SJCRH30 (cell line): Measurements from ENCODE around the gene BHLHE23. TPM values are rescaled to one million over a fixed set of nuclear protein-coding genes. Genes with fewer than 3 reads are reported as not detected.

ENCODE experiments used
- DNase-seq, 2 experiments: peaks; one replicate each; pipeline ENCODE4 v3.0.0-alpha.2; 2015 to 2020
- H3K27ac ChIP-seq: fragments of 250-450 bp; sonication (Bioruptor Pico); 2 replicates; pipeline ENCODE4 v1.5.1; 2020; ENCODE audit warnings: mild to moderate bottlenecking, moderate library complexity
- H3K27me3 ChIP-seq: fragments of 250-450 bp; sonication (Bioruptor Pico); 2 replicates; pipeline ENCODE4 v1.5.1; 2020; ENCODE audit warnings: mild to moderate bottlenecking, moderate library complexity
- H3K36me3 ChIP-seq: fragments of 250-450 bp; sonication (Bioruptor Pico); 2 replicates; pipeline ENCODE4 v1.5.1; 2020; ENCODE audit warnings: mild to moderate bottlenecking, moderate library complexity
- H3K4me1 ChIP-seq: fragments of 250-450 bp; sonication (Bioruptor Pico); 2 replicates; pipeline ENCODE4 v1.5.1; 2020; ENCODE audit warnings: mild to moderate bottlenecking, moderate library complexity
- H3K4me3 ChIP-seq: fragments of 250-450 bp; sonication (Bioruptor Pico); 2 replicates; pipeline ENCODE4 v1.5.1; 2020; ENCODE audit warnings: mild to moderate bottlenecking, moderate library complexity
- H3K9me3 ChIP-seq: fragments of 250-450 bp; sonication (Bioruptor Pico); replicated peaks from 2 replicates; pipeline ENCODE4 v1.5.1; 2020; ENCODE audit warnings: mild to moderate bottlenecking, moderate library complexity
- total RNA-seq: library from RNA; depleted of rRNA; stranded (reverse); fragments of >200 nt; shearing (Covaris generic); gene quantifications from 2 replicates; pipeline ENCODE4 v1.2.3, GENCODE V29; 2014; rRNA removed

BHLHE23 gene
- total RNA-seq, 1 experiment from 2014 or later = not detected

DNA sequence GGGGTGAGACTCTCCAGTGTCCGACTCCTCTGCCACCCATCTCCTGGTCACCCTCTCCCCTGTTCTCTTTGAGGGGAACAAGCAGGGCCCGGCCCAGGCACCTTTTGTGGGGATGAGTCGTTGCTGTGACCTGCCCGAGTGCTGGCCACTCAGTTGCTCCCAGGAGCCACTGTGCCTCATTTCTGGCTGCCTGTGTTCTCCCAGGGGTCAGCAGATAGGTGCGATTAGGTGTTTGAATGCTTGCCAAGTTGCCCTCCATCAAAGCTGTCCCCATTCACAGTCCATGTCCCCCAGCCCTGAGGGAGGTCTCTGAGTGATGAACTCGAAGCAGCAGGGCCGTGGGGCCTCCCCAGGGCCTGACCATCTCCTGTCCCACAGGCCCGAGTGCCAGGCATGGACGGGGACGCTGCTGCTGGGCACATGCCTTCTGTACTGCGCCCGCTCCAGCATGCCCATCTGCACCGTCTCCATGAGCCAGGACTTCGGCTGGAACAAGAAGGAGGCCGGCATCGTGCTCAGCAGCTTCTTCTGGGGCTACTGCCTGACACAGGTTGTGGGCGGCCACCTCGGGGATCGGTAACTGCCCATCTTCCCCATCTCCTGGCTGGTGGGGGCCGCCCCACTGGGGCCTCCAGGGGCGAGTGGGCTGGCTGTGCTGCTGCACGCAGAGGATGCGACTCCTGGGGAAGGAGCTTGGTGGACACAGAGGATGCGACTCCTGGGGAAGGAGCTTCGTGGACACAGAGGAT is 50.2 kb downstream of the BHLHE23 start:
- Histone ChIP-seq H3K27ac (no peak overlapping the region), H3K4me3 (no peak overlapping the region), H3K27me3 (no peaks in the 10 kb centered on the region), H3K4me1 (peaks cover 17% of the 10 kb centered on the region), H3K36me3 (no peaks in the 10 kb centered on the region), H3K9me3 (no peaks in the 10 kb centered on the region)
- DNase-seq = peak in 1 of 2 experiments; percentile 18

Other genes starting within 250 kb of the BHLHE23 start
- 52.5 and 57.4 TPM in 2 replicates for gene MRGBP, start 210.5 kb downstream of the BHLHE23 start, total RNA-seq
- gene OGFR, start 202.1 kb downstream of the BHLHE23 start, total RNA-seq = 46.6 and 49.0 TPM in 2 replicates
- 2.0 and 2.1 TPM in 2 replicates for gene COL9A3, start 189.9 kb downstream of the BHLHE23 start, total RNA-seq
- gene TCFL5, start 145.1 kb downstream of the BHLHE23 start, total RNA-seq = 19.9 and 21.2 TPM in 2 replicates
- gene DIDO1, start 80.5 kb downstream of the BHLHE23 start, total RNA-seq = 98.5 and 108 TPM in 2 replicates
- 109 and 117 TPM in 2 replicates for gene GID8, start 68.8 kb downstream of the BHLHE23 start, total RNA-seq
- 1.1 and 2.1 TPM in 2 replicates for gene SLC17A9, start 54.3 kb downstream of the BHLHE23 start, total RNA-seq
- gene YTHDF1, start 209.2 kb upstream of the BHLHE23 start, total RNA-seq = 83.2 and 84.4 TPM in 2 replicates
- 0.10 TPM in 1 of 2 replicates, not detected in the other for gene BIRC7, start 228.9 kb upstream of the BHLHE23 start, total RNA-seq
- gene NKAIN4, start 247.5 kb upstream of the BHLHE23 start, total RNA-seq = 15.5 and 16.4 TPM in 2 replicates